Measurements from ENCODE around the gene GASK1B.

Gene GASK1B

GRCh38 chr4:158146736-158147135 is 26.1 kb downstream of the GASK1B start:
- no peak for DNase-seq (ENCODE audit: low read depth, low spot score)

DNA sequence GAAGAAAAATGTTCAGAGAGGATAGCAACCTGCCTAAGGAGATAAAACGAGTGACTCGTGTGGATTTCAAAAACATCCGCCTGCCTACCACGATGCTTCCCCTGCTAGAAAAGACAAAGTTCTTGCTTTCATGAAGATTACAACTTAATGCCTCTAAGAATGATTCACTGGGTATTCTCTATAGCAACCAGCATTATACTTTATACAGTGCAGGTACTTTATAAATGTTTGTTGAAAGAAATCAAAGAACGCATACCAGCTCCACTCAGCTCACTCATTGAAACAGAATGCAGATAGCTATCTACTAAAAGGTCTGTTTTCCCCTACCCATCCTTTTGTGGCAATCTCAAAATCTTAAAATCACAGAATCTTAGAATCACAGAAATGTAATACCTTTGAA is 33.7 kb downstream of the GASK1B start:
- DNase-seq (ENCODE audit: low read depth, low spot score): no peak

- no peak for DNase-seq (ENCODE audit: low read depth, low spot score)
Observed at GRCh38 chr4:158134222-158134621, 38.6 kb downstream of the GASK1B start.

- no peak for DNase-seq (ENCODE audit: low read depth, low spot score)
Observed at GRCh38 chr4:158133551-158133950, 39.3 kb downstream of the GASK1B start.

GRCh38 chr4:158131027-158131426 is 41.8 kb downstream of the GASK1B start:
- DNase-seq (ENCODE audit: low read depth, low spot score): no peak

DNA sequence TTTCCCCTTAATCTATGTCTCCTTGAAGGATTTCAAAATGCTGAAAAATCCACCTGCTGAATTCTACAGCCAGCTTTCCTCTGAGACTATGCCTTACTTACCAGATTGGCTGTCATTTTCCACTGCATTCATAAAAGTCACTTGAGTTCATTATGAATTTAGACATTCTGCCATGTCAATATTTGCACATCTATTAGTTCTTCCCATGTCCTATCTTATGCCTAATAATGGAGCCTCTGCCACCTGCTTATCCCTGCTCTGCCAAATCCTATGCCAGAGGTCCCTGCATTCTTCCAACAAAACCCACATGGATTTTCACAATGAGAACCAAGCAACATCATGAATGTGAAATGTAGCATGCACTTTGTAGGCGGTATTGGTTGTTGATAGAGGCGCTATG is 42.6 kb downstream of the GASK1B start:
- no peak for DNase-seq (ENCODE audit: low read depth, low spot score)

- no peak for DNase-seq (ENCODE audit: low read depth, low spot score)
Observed at GRCh38 chr4:158129694-158130093, 43.1 kb downstream of the GASK1B start.

DNA sequence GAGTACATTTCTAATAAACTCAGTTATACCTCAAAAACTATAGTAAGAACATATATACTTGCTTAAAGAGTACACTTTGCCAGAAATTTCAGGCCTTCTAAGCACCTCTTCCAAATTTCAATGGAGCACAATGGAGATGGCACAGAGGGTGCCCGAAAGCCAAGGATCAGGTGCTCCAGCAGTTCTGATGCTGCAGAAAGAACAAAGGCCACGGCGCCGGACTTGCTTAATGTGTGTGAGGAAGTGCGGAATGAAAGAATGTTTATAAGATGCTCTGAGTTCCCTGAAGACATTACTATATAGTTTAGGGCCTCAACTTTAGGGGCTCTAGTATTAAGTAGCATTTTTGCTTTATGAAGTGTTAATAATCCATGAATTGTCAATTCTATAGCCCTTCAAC is 44.3 kb downstream of the GASK1B start:
- no peak for DNase-seq (ENCODE audit: low read depth, low spot score)

DNA sequence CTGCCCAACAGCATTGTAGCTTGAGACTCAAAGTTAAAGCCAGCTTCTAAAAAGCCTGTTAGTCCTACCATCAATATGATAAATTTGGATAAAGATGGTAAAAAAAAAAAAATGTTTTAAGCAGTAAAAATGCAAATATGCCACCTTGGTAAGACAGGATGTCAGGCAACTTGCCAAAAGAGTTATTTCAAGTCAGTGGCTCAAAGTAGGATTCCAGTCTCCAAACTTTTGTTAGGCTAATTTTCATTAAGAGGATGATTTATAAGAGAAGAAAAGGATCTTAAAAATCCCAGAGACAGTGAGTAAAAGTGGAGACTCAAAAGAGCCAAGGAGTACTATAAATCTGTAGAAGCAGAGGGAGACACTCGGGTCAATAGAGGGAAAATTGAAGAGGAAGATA is 47.5 kb downstream of the GASK1B start:
- no peak for DNase-seq (ENCODE audit: low read depth, low spot score)
